Measurements from ENCODE around the gene RALGAPA2. TPM values are rescaled to one million over a fixed set of nuclear protein-coding genes. Genes with fewer than 3 reads are reported as not detected.

Gene RALGAPA2
- total and polyA plus RNA-seq, 2 donors from 2014 or later = 5.9 to 66.7 TPM

DNA sequence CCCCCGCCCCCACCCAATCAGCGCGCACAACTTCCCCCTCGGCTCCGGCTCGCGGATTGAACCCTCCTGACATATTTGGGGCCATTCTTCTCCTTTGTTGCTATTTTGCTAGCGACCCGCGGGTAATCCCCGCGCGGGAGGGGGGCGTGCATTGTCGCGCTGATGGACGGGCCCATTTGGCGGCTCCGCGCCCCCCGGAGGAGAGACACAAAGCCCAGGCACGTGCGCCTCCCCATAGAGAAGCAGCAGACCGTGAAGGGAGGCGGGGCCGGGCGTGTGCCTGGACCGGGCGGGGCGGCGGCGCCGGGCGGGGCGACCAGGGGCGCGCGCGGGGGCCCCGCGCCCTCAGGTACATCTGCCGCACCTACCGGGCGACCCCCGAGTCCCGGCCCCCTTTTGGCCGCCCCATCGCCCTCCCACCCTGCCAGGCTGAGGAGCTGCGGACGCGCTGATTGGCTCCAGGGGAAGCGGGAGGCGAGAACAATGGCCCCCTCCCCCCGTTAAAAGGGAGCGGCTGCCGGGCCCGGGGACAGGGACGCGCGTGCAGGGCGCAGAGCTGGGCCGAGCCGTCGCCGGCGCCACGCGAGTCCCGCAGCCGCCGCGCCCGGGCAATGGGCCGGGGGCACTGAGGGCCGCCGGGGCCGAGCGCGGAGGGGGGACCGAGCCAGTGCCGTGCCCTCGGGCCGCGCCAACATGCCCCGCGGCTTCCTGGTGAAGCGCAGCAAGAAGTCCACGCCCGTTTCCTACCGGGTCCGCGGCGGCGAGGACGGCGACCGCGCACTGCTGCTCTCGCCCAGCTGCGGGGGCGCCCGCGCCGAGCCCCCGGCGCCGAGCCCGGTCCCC, 344.6 kb downstream of the RALGAPA2 start, which contains the start of gene INSM1:
INSM1 (plus strand) TSS at position 530 of the 843 bp plus-strand sequence; CDS start at position 694, 164 bp downstream.
- H3K9me3 ChIP-seq (ENCODE audit: control insufficient read depth in 2 of 3, insufficient read depth in 1 of 3, low read length in 3 of 3) = no peaks in the 10 kb centered on the region
- FAIRE-seq = no peak
- peaks cover 0 to 11% (median 0%) of the 10 kb centered on the region in 3 donors for H3K4me1 ChIP-seq (ENCODE audit: control insufficient read depth in 2 of 3, insufficient read depth in 2 of 3, low read depth in 1 of 3, low read length in 3 of 3)
- no peak within 1 kb of the TSS for H3K27ac ChIP-seq (ENCODE audit: low read depth in 2 of 2, low read length in 2 of 2)
- TF ChIP-seq, protein P1, sequence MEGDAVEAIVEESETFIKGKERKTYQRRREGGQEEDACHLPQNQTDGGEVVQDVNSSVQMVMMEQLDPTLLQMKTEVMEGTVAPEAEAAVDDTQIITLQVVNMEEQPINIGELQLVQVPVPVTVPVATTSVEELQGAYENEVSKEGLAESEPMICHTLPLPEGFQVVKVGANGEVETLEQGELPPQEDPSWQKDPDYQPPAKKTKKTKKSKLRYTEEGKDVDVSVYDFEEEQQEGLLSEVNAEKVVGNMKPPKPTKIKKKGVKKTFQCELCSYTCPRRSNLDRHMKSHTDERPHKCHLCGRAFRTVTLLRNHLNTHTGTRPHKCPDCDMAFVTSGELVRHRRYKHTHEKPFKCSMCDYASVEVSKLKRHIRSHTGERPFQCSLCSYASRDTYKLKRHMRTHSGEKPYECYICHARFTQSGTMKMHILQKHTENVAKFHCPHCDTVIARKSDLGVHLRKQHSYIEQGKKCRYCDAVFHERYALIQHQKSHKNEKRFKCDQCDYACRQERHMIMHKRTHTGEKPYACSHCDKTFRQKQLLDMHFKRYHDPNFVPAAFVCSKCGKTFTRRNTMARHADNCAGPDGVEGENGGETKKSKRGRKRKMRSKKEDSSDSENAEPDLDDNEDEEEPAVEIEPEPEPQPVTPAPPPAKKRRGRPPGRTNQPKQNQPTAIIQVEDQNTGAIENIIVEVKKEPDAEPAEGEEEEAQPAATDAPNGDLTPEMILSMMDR (IDR thresholded peaks at IDR 0.05; ENCODE audit: borderline replicate concordance, extremely low read depth, insufficient read depth) = no peak
- no peak within 1 kb of the TSS for H3K9ac ChIP-seq (ENCODE audit: low read length in 3 of 3)
- no peak within 1 kb of the TSS for H3K4me3 ChIP-seq (ENCODE audit: low read length in 3 of 3)
- H3K27me3 ChIP-seq (ENCODE audit: control insufficient read depth, insufficient read depth, low read length) = peaks cover 50% of the 10 kb centered on the region
- no peaks in the 10 kb centered on the region for H3K36me3 ChIP-seq (ENCODE audit: control insufficient read depth in 2 of 3, insufficient read depth in 3 of 3, low read length in 3 of 3)
- DNase-seq = peak in 2 of 5 donors; percentile 70 to 71
- intact Hi-C loops (cut with DNase I) = no loop called here

DNA sequence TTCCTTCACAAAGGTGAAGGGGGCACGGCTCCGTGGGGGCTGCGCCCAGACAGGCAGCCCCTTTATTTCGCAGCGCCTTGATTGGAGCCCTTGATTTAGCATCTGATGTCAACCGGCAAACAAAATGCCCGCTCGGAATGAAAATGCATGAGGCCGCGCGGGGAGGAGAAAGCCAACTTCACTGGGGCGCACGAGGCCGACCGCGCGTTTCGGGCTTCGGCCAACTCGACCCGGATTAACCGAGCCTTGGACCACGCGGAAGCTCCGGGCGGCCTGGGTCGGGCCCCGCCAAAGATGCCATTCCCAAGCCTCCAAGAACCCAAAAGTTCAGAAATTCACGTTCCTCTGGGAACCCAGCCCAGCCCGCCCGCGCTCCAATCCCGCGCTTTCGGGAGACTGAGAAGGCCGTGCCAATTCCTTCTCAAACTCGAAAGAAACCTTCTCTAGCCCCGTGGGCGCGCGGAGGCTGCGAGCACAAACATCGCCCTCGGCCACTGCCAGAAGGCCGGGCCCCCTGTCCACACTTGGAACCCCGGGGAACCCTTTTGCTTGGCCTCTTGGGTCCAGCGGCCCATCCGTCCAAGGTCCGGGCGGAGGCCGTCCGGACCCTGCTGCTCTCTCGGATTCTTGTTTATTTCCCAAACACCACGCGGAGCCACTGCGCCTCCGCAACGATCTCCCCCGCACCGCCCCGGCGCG, 345.4 kb downstream of the RALGAPA2 start:
- H3K27ac ChIP-seq (ENCODE audit: low read depth in 2 of 2, low read length in 2 of 2) = no peak overlapping the region
- H3K9ac ChIP-seq (ENCODE audit: low read length in 3 of 3) = no peak overlapping the region
- intact Hi-C loops (cut with DNase I) = no loop called here
- no peaks in the 10 kb centered on the region for H3K9me3 ChIP-seq (ENCODE audit: control insufficient read depth in 2 of 3, insufficient read depth in 1 of 3, low read length in 3 of 3)
- DNase-seq (peak in 2 of 5 donors; percentile 50 to 68), FAIRE-seq (no peak)
- H3K36me3 ChIP-seq (ENCODE audit: control insufficient read depth in 2 of 3, insufficient read depth in 3 of 3, low read length in 3 of 3) = no peaks in the 10 kb centered on the region
- H3K4me3 ChIP-seq (ENCODE audit: low read length in 3 of 3) = no peak overlapping the region
- peaks cover 0 to 11% (median 0%) of the 10 kb centered on the region in 3 donors for H3K4me1 ChIP-seq (ENCODE audit: control insufficient read depth in 2 of 3, insufficient read depth in 2 of 3, low read depth in 1 of 3, low read length in 3 of 3)
- TF ChIP-seq, protein P1 (IDR thresholded peaks at IDR 0.05; ENCODE audit: borderline replicate concordance, extremely low read depth, insufficient read depth) = no peak
- H3K27me3 ChIP-seq (ENCODE audit: control insufficient read depth, insufficient read depth, low read length) = peaks cover 53% of the 10 kb centered on the region

DNA sequence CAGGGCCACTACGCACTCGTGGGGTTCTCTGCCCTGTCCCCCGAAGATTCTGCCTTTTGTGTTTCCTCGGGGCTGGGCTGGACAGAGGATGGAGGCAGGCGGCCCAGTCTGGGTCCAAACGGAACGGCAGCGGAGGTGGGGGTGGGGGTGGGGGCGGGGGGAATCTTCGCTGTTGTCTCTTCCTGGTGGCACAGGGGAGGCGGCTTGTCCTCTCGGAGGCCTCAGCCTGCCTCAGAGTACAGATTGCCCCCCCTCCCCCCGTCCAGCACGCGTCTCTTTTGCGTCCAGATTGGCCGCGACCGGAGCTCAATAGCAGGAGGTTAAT, 345.9 kb downstream of the RALGAPA2 start:
- intact Hi-C loops (cut with DNase I) = no loop called here
- no peaks in the 10 kb centered on the region for H3K9me3 ChIP-seq (ENCODE audit: control insufficient read depth in 2 of 3, insufficient read depth in 1 of 3, low read length in 3 of 3)
- H3K36me3 ChIP-seq (ENCODE audit: control insufficient read depth in 2 of 3, insufficient read depth in 3 of 3, low read length in 3 of 3) = no peaks in the 10 kb centered on the region
- no peak overlapping the region for H3K4me3 ChIP-seq (ENCODE audit: low read length in 3 of 3)
- no peak overlapping the region for H3K27ac ChIP-seq (ENCODE audit: low read depth in 2 of 2, low read length in 2 of 2)
- peaks cover 53% of the 10 kb centered on the region for H3K27me3 ChIP-seq (ENCODE audit: control insufficient read depth, insufficient read depth, low read length)
- DNase-seq (peak in 1 of 5 donors; percentile 68), FAIRE-seq (no peak)
- peaks cover 0 to 11% (median 0%) of the 10 kb centered on the region in 3 donors for H3K4me1 ChIP-seq (ENCODE audit: control insufficient read depth in 2 of 3, insufficient read depth in 2 of 3, low read depth in 1 of 3, low read length in 3 of 3)
- TF ChIP-seq, protein P1 (IDR thresholded peaks at IDR 0.05; ENCODE audit: borderline replicate concordance, extremely low read depth, insufficient read depth) = no peak
- H3K9ac ChIP-seq (ENCODE audit: low read length in 3 of 3) = no peak overlapping the region

All from kidney (tissue), 14 donors.